WERI-Rb-1 (cell line): ENCODE data around the gene USP30.

Experiments
- DNase-seq: peaks from one replicate; pipeline ENCODE4 v3.0.0-alpha.2; 2020
- H3K27ac ChIP-seq: fragments of 250-450 bp; sonication (Bioruptor Pico); 2 replicates; pipeline ENCODE4 v1.5.1; 2020; ENCODE audit warnings: mild to moderate bottlenecking, moderate library complexity
- H3K27me3 ChIP-seq: fragments of 250-450 bp; sonication (Bioruptor Pico); 2 replicates; pipeline ENCODE4 v1.5.1; 2021; ENCODE audit warnings: mild to moderate bottlenecking, low read depth, moderate library complexity; ENCODE audit not compliant: insufficient read depth, severe bottlenecking
- H3K36me3 ChIP-seq: fragments of 250-450 bp; sonication (Bioruptor Pico); 2 replicates; pipeline ENCODE4 v1.5.1; 2020; ENCODE audit warnings: mild to moderate bottlenecking, moderate library complexity
- H3K4me3 ChIP-seq: 2 replicates; pipeline ENCODE4 v1.5.1; 2011; ENCODE audit warnings: low read depth, mild to moderate bottlenecking, control low read depth, low read length
- H3K9me3 ChIP-seq: fragments of 250-450 bp; sonication (Bioruptor Pico); 2 replicates; pipeline ENCODE4 v1.5.1; 2021; ENCODE audit warnings: mild to moderate bottlenecking, moderate library complexity; ENCODE audit not compliant: severe bottlenecking
- TF ChIP-seq, protein P1 (sequence below): IDR thresholded peaks from 2 replicates; pipeline ENCODE4 v1.5.1; 2011; ENCODE audit warnings: low read depth, mild to moderate bottlenecking, control low read depth, inconsistent platforms, low read length

Gene USP30

GRCh38 chr12:109116611-109116949 is 64.2 kb downstream of the USP30 start:
- Histone ChIP-seq H3K4me3 (no peak overlapping the region), H3K27me3 (no peaks in the 10 kb centered on the region), H3K27ac (no peak overlapping the region), H3K9me3 (no peaks in the 10 kb centered on the region), H3K36me3 (peaks cover 7% of the 10 kb centered on the region)
- no peak for DNase-seq
- TF ChIP-seq, protein P1, sequence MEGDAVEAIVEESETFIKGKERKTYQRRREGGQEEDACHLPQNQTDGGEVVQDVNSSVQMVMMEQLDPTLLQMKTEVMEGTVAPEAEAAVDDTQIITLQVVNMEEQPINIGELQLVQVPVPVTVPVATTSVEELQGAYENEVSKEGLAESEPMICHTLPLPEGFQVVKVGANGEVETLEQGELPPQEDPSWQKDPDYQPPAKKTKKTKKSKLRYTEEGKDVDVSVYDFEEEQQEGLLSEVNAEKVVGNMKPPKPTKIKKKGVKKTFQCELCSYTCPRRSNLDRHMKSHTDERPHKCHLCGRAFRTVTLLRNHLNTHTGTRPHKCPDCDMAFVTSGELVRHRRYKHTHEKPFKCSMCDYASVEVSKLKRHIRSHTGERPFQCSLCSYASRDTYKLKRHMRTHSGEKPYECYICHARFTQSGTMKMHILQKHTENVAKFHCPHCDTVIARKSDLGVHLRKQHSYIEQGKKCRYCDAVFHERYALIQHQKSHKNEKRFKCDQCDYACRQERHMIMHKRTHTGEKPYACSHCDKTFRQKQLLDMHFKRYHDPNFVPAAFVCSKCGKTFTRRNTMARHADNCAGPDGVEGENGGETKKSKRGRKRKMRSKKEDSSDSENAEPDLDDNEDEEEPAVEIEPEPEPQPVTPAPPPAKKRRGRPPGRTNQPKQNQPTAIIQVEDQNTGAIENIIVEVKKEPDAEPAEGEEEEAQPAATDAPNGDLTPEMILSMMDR: no peak

- no peak overlapping the region for H3K27ac ChIP-seq
- no peak overlapping the region for H3K4me3 ChIP-seq
- TF ChIP-seq, protein P1: no peak
- no peak for DNase-seq
- H3K27me3 ChIP-seq: no peaks in the 10 kb centered on the region
- H3K9me3 ChIP-seq: no peaks in the 10 kb centered on the region
- H3K36me3 ChIP-seq: no peaks in the 10 kb centered on the region
These were observed 67.7 kb downstream of the USP30 start for GRCh38 chr12:109120095-109120494.

- Histone ChIP-seq H3K36me3 (no peaks in the 10 kb centered on the region), H3K9me3 (no peaks in the 10 kb centered on the region), H3K27ac (no peak overlapping the region), H3K27me3 (no peaks in the 10 kb centered on the region), H3K4me3 (no peak overlapping the region)
- no peak for DNase-seq
- TF ChIP-seq, protein P1: no peak
These were observed 68.2 kb downstream of the USP30 start for GRCh38 chr12:109120557-109120956.

DNA sequence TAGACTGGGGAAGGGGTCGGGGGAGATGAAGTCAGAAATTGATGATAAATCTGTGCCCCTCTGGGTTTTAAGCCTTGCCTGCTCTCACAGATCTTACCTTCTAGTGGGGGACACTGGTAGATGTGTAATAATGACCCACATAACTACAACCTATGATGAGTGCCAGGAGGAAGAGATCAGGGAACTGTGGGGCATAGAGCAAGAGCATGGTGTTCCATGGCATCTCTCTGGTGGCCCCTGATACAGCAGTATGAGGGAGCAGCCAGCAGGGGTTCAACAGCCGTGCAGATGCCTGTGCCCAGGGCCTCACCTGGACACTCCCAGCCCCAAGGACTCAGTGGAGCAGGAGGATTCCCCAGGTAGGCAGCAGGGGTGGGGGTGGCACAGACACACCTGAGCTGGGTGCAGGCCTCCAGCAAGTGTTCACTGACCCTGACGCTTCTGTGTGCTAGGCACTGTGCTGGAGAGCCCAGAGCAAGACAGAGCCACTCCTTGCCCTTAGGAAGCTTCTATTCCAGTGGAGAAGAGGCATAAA is 69.0 kb downstream of the USP30 start:
- no peak for DNase-seq
- Histone ChIP-seq H3K4me3 (no peak overlapping the region), H3K36me3 (no peaks in the 10 kb centered on the region; the same call in 1 of the 2 replicates), H3K27me3 (no peaks in the 10 kb centered on the region), H3K9me3 (no peaks in the 10 kb centered on the region), H3K27ac (no peak overlapping the region)
- TF ChIP-seq, protein P1: no peak

DNA sequence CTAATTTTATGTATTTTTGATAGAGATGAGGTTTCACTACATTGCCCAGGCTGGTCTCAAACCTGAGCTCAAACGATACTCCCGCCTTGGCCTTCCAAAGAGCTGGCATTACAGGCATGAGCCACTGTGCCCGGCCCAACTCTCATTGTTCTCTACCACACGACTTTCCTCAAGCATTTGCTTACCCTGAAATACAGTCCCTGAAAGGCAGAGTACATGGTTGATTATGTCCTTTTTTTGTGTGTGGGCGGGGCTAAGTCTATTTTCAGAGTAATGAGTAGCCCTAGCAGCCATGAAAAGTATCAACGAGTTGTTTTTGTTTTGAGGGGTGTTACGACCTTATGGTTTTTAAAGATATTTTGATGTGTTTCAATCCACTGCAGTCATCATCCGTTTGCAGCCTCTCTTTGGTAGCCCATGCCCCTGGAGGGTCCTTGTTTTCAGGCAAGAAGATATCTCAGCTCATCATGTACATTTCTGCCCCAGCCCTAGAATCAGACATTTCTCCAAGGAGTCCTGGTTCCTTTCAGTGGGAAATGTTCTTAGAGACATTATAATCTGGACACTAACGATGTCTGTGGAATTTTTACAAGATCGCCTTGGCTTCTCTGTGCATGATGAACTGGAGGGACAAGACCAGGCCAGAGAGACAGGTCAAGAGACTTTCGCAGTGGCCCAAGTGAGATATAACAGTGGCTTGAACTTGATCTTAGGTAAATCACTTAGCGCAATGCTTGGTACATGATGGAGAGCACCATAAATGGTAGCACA is 72.7 kb downstream of the USP30 start:
- no peaks in the 10 kb centered on the region for H3K9me3 ChIP-seq
- no peak overlapping the region for H3K4me3 ChIP-seq
- DNase-seq: no peak
- TF ChIP-seq, protein P1: no peak
- no peak overlapping the region for H3K27ac ChIP-seq
- H3K36me3 ChIP-seq: no peaks in the 10 kb centered on the region; the same call in 1 of the 2 replicates
- no peaks in the 10 kb centered on the region for H3K27me3 ChIP-seq

DNA sequence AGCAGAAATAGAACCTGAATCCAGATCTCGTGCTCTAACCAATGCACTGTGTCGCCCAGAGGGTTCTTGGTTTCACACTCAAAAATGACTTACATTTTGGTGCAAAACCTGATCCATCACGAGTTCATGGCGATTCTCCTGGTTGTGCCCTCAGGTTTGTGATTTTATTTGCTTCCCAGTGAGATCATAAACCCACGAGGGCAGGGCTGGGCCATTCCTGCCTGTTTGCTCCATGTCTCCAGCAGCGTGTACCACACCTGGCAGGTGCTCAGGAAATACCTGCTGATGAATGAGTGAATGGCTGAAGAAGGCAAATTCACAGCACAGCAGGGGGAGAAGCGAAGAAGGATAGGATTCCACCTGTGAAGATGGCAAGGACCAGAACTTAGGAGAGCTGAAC is 73.4 kb downstream of the USP30 start:
- TF ChIP-seq, protein P1: no peak
- H3K27me3 ChIP-seq: no peaks in the 10 kb centered on the region
- no peak for DNase-seq
- no peak overlapping the region for H3K4me3 ChIP-seq
- no peaks in the 10 kb centered on the region; the same call in 1 of the 2 replicates for H3K36me3 ChIP-seq
- no peaks in the 10 kb centered on the region for H3K9me3 ChIP-seq
- no peak overlapping the region for H3K27ac ChIP-seq
